GM12875 (cell line): Measurements from ENCODE around the gene ADGRV1.

Source experiments
- H3K4me3 ChIP-seq: one replicate; pipeline ENCODE4 v1.5.1; 2011; ENCODE audit warnings: low read depth, low read length, control low read depth
- CTCF ChIP-seq: IDR thresholded peaks from 2 replicates; pipeline ENCODE4 v1.5.1; 2011; ENCODE audit warnings: low read depth, mild to moderate bottlenecking, control low read depth, inconsistent platforms, low read length, moderate library complexity, borderline replicate concordance; ENCODE audit not compliant: insufficient read depth

ADGRV1 gene

GRCh38 chr5:90881626-90882150 is 323.1 kb downstream of the ADGRV1 start:
- no peak for TF ChIP-seq CTCF
- no peak overlapping the region for H3K4me3 ChIP-seq

GRCh38 chr5:90882448-90882847 is 323.9 kb downstream of the ADGRV1 start:
- TF ChIP-seq CTCF = no peak

GRCh38 chr5:90885180-90885868 is 326.7 kb downstream of the ADGRV1 start:
- no peak for TF ChIP-seq CTCF
- no peak overlapping the region for H3K4me3 ChIP-seq

More at GRCh38 chr5:90882448-90882847, 323.9 kb downstream of the ADGRV1 start:
- no peak overlapping the region for H3K4me3 ChIP-seq

GRCh38 chr5:90886381-90886780 is 327.8 kb downstream of the ADGRV1 start:
- no peak overlapping the region for H3K4me3 ChIP-seq
- TF ChIP-seq CTCF = no peak

GRCh38 chr5:90888511-90889324 is 330.1 kb downstream of the ADGRV1 start:
- no peak for TF ChIP-seq CTCF

GRCh38 chr5:90889325-90889600 is 330.7 kb downstream of the ADGRV1 start:
- H3K4me3 ChIP-seq = no peak overlapping the region
- no peak for TF ChIP-seq CTCF

More at GRCh38 chr5:90888511-90889324, 330.1 kb downstream of the ADGRV1 start:
- no peak overlapping the region for H3K4me3 ChIP-seq
